IMR-90 (cell line): ENCODE measurements around the gene GATA1. TPM values are rescaled to one million over a fixed set of nuclear protein-coding genes. Genes with fewer than 3 reads are reported as not detected.

Source experiments
- ATAC-seq: fragments of 200-7000 bp; cut with Tn5 transposase; 2 replicates; pipeline ENCODE4 v1.9.1; 2020; ENCODE audit warnings: low read depth, mild to moderate bottlenecking, moderate library complexity
- BruUV-seq: library from RNA; stranded (reverse); fragments of 400-500 nt; replicated peaks from 2 replicates; lab custom pipeline; 2021; lab: Mats Ljungman, UMichigan
- CTCF ChIA-PET: fragments of 300-600 bp; formaldehyde crosslinking; extraction: SDS; loops from one replicate; lab custom pipeline; 2021; ENCODE audit warnings: antibody characterized with exemption; lab: Yijun Ruan, JAX
- POLR2A ChIA-PET: fragments of 300-600 bp; sonication (Branson Sonifier 250); formaldehyde crosslinking; loops from one replicate; lab custom pipeline; 2022; ENCODE audit warnings: antibody characterized with exemption; ENCODE audit not compliant: unreplicated experiment; lab: Charles Lee
- DNase-seq: peaks from one replicate; pipeline ENCODE4 v3.0.0; 2013
- H2AFZ ChIP-seq: replicated peaks from 2 replicates; pipeline ENCODE3; 2013; ENCODE audit warnings: low read length, mild to moderate bottlenecking; ENCODE audit not compliant: poor library complexity
- H2AK5ac ChIP-seq: 2 replicates; pipeline ENCODE4 v1.6.1; 2013; ENCODE audit warnings: low read depth, low read length, inconsistent platforms
- H2AK9ac ChIP-seq: replicated peaks from 2 replicates; pipeline ENCODE3; 2013; ENCODE audit warnings: mild to moderate bottlenecking, low read depth, low read length, moderate library complexity; ENCODE audit not compliant: poor library complexity
- H2BK120ac ChIP-seq: 2 replicates; pipeline ENCODE4 v1.6.1; 2013; ENCODE audit warnings: low read depth, low read length, inconsistent platforms
- H2BK15ac ChIP-seq: 3 replicates; pipeline ENCODE4 v1.6.1; 2013; ENCODE audit warnings: low read depth, low read length, inconsistent platforms
- H2BK20ac ChIP-seq: 2 replicates; pipeline ENCODE4 v1.6.1; 2013; ENCODE audit warnings: low read depth, mild to moderate bottlenecking, inconsistent platforms, low read length, moderate library complexity
- H2BK5ac ChIP-seq: 2 replicates; pipeline ENCODE4 v1.6.1; 2013; ENCODE audit warnings: mild to moderate bottlenecking, low read depth, low read length, inconsistent platforms; ENCODE audit not compliant: poor library complexity, severe bottlenecking
- H3K14ac ChIP-seq: replicated peaks from 2 replicates; pipeline ENCODE4 v1.6.1; 2013; ENCODE audit warnings: low read depth, low read length, inconsistent platforms
- H3K18ac ChIP-seq: 2 replicates; pipeline ENCODE4 v1.6.1; 2013; ENCODE audit warnings: low read depth, low read length, control low read depth
- H3K23ac ChIP-seq: 2 replicates; pipeline ENCODE4 v1.6.1; 2013; ENCODE audit warnings: low read depth, low read length, inconsistent platforms
- H3K27ac ChIP-seq: 2 replicates; pipeline ENCODE4 v1.5.1; 2013; ENCODE audit warnings: mild to moderate bottlenecking, control low read depth, low read length; ENCODE audit not compliant: insufficient read depth
- H3K27me3 ChIP-seq: 2 replicates; pipeline ENCODE4 v1.6.1; 2013; ENCODE audit warnings: low read length; ENCODE audit not compliant: control insufficient read depth, insufficient read depth
- H3K36me3 ChIP-seq: 2 replicates; pipeline ENCODE4 v1.6.1; 2013; ENCODE audit warnings: low read length, mixed read lengths; ENCODE audit not compliant: control insufficient read depth, insufficient read depth
- H3K4ac ChIP-seq: 2 replicates; pipeline ENCODE4 v1.6.1; 2013; ENCODE audit warnings: low read depth, low read length, inconsistent platforms
- H3K4me1 ChIP-seq: 2 replicates; pipeline ENCODE4 v1.6.1; 2013; ENCODE audit warnings: low read length, mixed read lengths; ENCODE audit not compliant: control insufficient read depth, insufficient read depth
- H3K4me2 ChIP-seq: 2 replicates; pipeline ENCODE4 v1.6.1; 2013; ENCODE audit warnings: low read depth, mild to moderate bottlenecking, control low read depth, low read length, moderate library complexity
- H3K4me3 ChIP-seq: 2 replicates; pipeline ENCODE4 v1.5.1; 2013; ENCODE audit warnings: low read depth, mild to moderate bottlenecking, control low read depth, low read length, moderate library complexity; ENCODE audit not compliant: insufficient read depth
- H3K56ac ChIP-seq: 2 replicates; pipeline ENCODE4 v1.6.1; 2013; ENCODE audit warnings: low read length, inconsistent platforms; ENCODE audit not compliant: insufficient read depth; ENCODE audit errors: extremely low read depth
- H3K79me1 ChIP-seq, 2 experiments: 2 replicates each; pipeline ENCODE4 v1.6.1; 2013; ENCODE audit warnings: low read length in 2 of 2, inconsistent platforms in 1 of 2, low read depth in 1 of 2
- H3K9ac ChIP-seq: 2 replicates; pipeline ENCODE4 v1.6.1; 2013; ENCODE audit warnings: low read depth, low read length, control low read depth
- H3K9me1 ChIP-seq: 2 replicates; pipeline ENCODE4 v1.6.1; 2013; ENCODE audit warnings: low read length, inconsistent platforms; ENCODE audit not compliant: insufficient read depth
- H3K9me3 ChIP-seq: 2 replicates; pipeline ENCODE4 v1.6.1; 2013; ENCODE audit warnings: low read length; ENCODE audit not compliant: control insufficient read depth, insufficient read depth
- H4K20me1 ChIP-seq: 2 replicates; pipeline ENCODE4 v1.6.1; 2013; ENCODE audit warnings: low read length, inconsistent platforms; ENCODE audit not compliant: insufficient read depth
- H4K5ac ChIP-seq: 2 replicates; pipeline ENCODE4 v1.6.1; 2013; ENCODE audit warnings: mild to moderate bottlenecking, low read depth, low read length, control low read depth
- H4K8ac ChIP-seq, 2 experiments: 2 replicates each; pipeline ENCODE4 v1.6.1; 2013; ENCODE audit warnings: low read depth in 2 of 2, low read length in 2 of 2, control low read depth in 1 of 2, inconsistent platforms in 1 of 2
- H4K91ac ChIP-seq: 2 replicates; pipeline ENCODE4 v1.6.1; 2013; ENCODE audit warnings: low read depth, low read length, inconsistent platforms; ENCODE audit not compliant: insufficient read depth
- BHLHE40 ChIP-seq: fragments of 150-350 bp; IDR thresholded peaks from 2 replicates; pipeline ENCODE4 v1.6.1; 2016; ENCODE audit warnings: mild to moderate bottlenecking, low read depth, low read length
- CEBPB ChIP-seq: IDR thresholded peaks from 2 replicates; pipeline ENCODE4 v1.6.1; 2012; ENCODE audit warnings: low read depth, low read length, improper control_type of control experiment
- CHD1 ChIP-seq: IDR thresholded peaks from 2 replicates; pipeline ENCODE4 v1.6.1; 2012; ENCODE audit warnings: low read depth, low read length, improper control_type of control experiment
- ELK1 ChIP-seq: fragments of 150-350 bp; IDR thresholded peaks from 2 replicates; pipeline ENCODE4 v1.6.1; 2016; ENCODE audit warnings: low read depth, mild to moderate bottlenecking, low read length, moderate library complexity, borderline replicate concordance
- FOS ChIP-seq: fragments of 150-350 bp; IDR thresholded peaks from 2 replicates; pipeline ENCODE4 v1.6.1; 2016; ENCODE audit warnings: low read depth, low read length
- MAFK ChIP-seq: IDR thresholded peaks from 2 replicates; pipeline ENCODE4 v1.6.1; 2012; ENCODE audit warnings: low read depth, low read length, improper control_type of control experiment
- MAZ ChIP-seq: IDR thresholded peaks from 2 replicates; pipeline ENCODE4 v1.6.1; 2012; ENCODE audit warnings: low read depth, mild to moderate bottlenecking, low read length, improper control_type of control experiment, moderate library complexity, borderline replicate concordance
- MXI1 ChIP-seq: IDR thresholded peaks from 2 replicates; pipeline ENCODE4 v1.6.1; 2012; ENCODE audit warnings: low read depth, mild to moderate bottlenecking, low read length, moderate library complexity, borderline replicate concordance
- NFE2L2 ChIP-seq: fragments of 150-350 bp; IDR thresholded peaks from 2 replicates; pipeline ENCODE4 v1.6.1; 2016; ENCODE audit warnings: low read depth, mild to moderate bottlenecking, low read length
- POLR2A ChIP-seq: IDR thresholded peaks from 2 replicates; pipeline ENCODE4 v1.6.1; 2012; ENCODE audit warnings: mild to moderate bottlenecking, low read depth, low read length
- RAD21 ChIP-seq: IDR thresholded peaks from 2 replicates; pipeline ENCODE4 v1.6.1; 2012; ENCODE audit warnings: low read length, improper control_type of control experiment
- RCOR1 ChIP-seq: IDR thresholded peaks from 2 replicates; pipeline ENCODE4 v1.6.1; 2012; ENCODE audit warnings: mild to moderate bottlenecking, low read length, improper control_type of control experiment; ENCODE audit not compliant: insufficient replicate concordance
- RFX5 ChIP-seq: IDR thresholded peaks from 2 replicates; pipeline ENCODE4 v1.8.0; 2012; ENCODE audit warnings: low read depth, mild to moderate bottlenecking, low read length, moderate library complexity
- SMC3 ChIP-seq: fragments of 150-350 bp; IDR thresholded peaks from 2 replicates; pipeline ENCODE4 v1.6.1; 2016; ENCODE audit warnings: low read depth, mild to moderate bottlenecking, antibody characterized with exemption, low read length, moderate library complexity
- USF2 ChIP-seq: fragments of 150-350 bp; IDR thresholded peaks from 2 replicates; pipeline ENCODE4 v1.6.1; 2017; ENCODE audit warnings: mild to moderate bottlenecking, antibody characterized with exemption, low read length, low read depth
- WGBS, 2 experiments: methylation state at CpG; one replicate each; pipeline versions ENCODE4 v1.1.5 to v1.1.7; 2013; ENCODE audit warnings: missing lambda C conversion rate in 2 of 2; ENCODE audit not compliant: insufficient read length in 1 of 2; ENCODE audit errors: extremely low coverage in 2 of 2; 5-methylcytosine and 5-hydroxymethylcytosine counted together
- dilution Hi-C: fragments of 300-500 bp; cut with HindIII; formaldehyde crosslinking; loops from one replicate; pipeline ENCODE4 v1.14.3; 2018; ENCODE audit warnings: low sequenced_read_pairs; ENCODE audit not compliant: unreplicated experiment
- in situ Hi-C: fragments of 300-500 bp; cut with MboI; formaldehyde crosslinking; loops from 3 replicates; pipeline ENCODE4 v1.14.3; 2019; ENCODE audit warnings: low sequenced_read_pairs, inconsistent platforms, mixed read lengths
- intact Hi-C: fragments of 100-400 bp; cut with micrococcal nuclease; formaldehyde crosslinking; loops from 2 replicates; pipeline ENCODE4 v1.10.0; 2022
- polyA plus RNA-seq, 3 experiments: library from polyadenylated mRNA; depleted of rRNA; stranded (reverse); fragments of >200 nt; gene quantifications; 2 replicates each; pipeline ENCODE4 v1.2.3, GENCODE V29; 2012; ENCODE audit warnings: low replicate concordance in 1 of 3
- total RNA-seq: library from RNA; depleted of rRNA; stranded (reverse); fragments of >200 nt; gene quantifications from 2 replicates; pipeline ENCODE4 v1.2.3, GENCODE V29; 2012

Gene GATA1
- total and polyA plus RNA-seq, 2 of the 4 experiments (the other 2 are of a cell fraction) = not detected

- Histone ChIP-seq H3K9me1 (no peaks in the 10 kb centered on the region), H2BK120ac (no peak overlapping the region), H2AK9ac (peak overlapping the region; percentile 31), H4K91ac (no peak overlapping the region), H2AFZ (no peak overlapping the region), H3K79me1 (no peaks in the 10 kb centered on the region), H3K4me2 (no peak overlapping the region), H3K9me3 (no peaks in the 10 kb centered on the region; the same call in 1 of the 2 replicates), H2BK15ac (no peak overlapping the region), H3K27me3 (peaks cover 44% of the 10 kb centered on the region), H3K18ac (no peak overlapping the region), H4K5ac (no peak overlapping the region), H3K4ac (no peak overlapping the region), H3K4me3 (no peak overlapping the region), H2AK5ac (no peak overlapping the region), H3K36me3 (no peaks in the 10 kb centered on the region), H3K23ac (no peak overlapping the region), H2BK5ac (no peak overlapping the region), H3K4me1 (no peaks in the 10 kb centered on the region), H3K27ac (no peak overlapping the region), H4K20me1 (no peaks in the 10 kb centered on the region), H3K56ac (no peak overlapping the region), H3K14ac (no peak overlapping the region), H2BK20ac (no peak overlapping the region), H4K8ac (no peak overlapping the region), H3K9ac (no peak overlapping the region)
- WGBS, 2 experiments = 80% methylated on average over 1 of the region's 7 CpGs; no CpG with 5 or more reads in 1 of the 2 experiments
- ATAC-seq (no peak), DNase-seq (no peak)
- BruUV-seq = no TSS peak
- ChIA-PET POLR2A (no interaction called here), CTCF (no interaction called here)
- in situ Hi-C loops = no loop called here
- dilution Hi-C loops = no loop called here
- intact Hi-C loops = no loop called here
- TF ChIP-seq CHD1 (no peak), USF2 (no peak), MAFK (no peak), MXI1 (no peak), RFX5 (no peak), RAD21 (no peak), SMC3 (no peak), ELK1 (no peak), FOS (no peak), MAZ (no peak), CEBPB (no peak), BHLHE40 (no peak), POLR2A (no peak), NFE2L2 (no peak), RCOR1 (no peak)
These were observed 48.0 kb downstream of the GATA1 start for GRCh38 chrX:48834383-48834709.
